Heart right ventricle (tissue), 16 donors: Measurements from ENCODE around the gene IFITM10. TPM values are rescaled to one million over a fixed set of nuclear protein-coding genes. Genes with fewer than 3 reads are reported as not detected.

Experiments
- ATAC-seq, 8 donors: fragments of 200-7000 bp; cut with Tn5 transposase; one replicate each; pipeline ENCODE4 v1.9.1; 2020; ENCODE audit warnings: mild to moderate bottlenecking in 8 of 8, moderate library complexity in 8 of 8, moderate number of reproducible peaks in 1 of 8
- DNase-seq, 2 donors: peaks; one replicate each; pipeline ENCODE4 v3.0.0-alpha.2; 2020
- H3K27ac ChIP-seq, 10 donors: fragments of 200-600 bp; sonication (generic) in 2 of 10; one replicate each; pipeline versions ENCODE4 v1.5.0 to v1.8.0; 2020 to 2022; ENCODE audit warnings: mild to moderate bottlenecking in 3 of 10
- H3K27me3 ChIP-seq, 7 donors: fragments of 200-600 bp; one replicate each; pipeline ENCODE4 v1.8.0; 2021 to 2022; ENCODE audit warnings: mild to moderate bottlenecking in 2 of 7
- H3K36me3 ChIP-seq, 9 donors: fragments of 200-600 bp; sonication (generic) in 1 of 9; one replicate each; pipeline versions ENCODE4 v1.5.0 to v1.8.0; 2020 to 2022; ENCODE audit warnings: mild to moderate bottlenecking in 2 of 9
- H3K4me1 ChIP-seq, 9 donors: fragments of 200-600 bp; sonication (generic) in 1 of 9; one replicate each; pipeline versions ENCODE4 v1.5.0 to v1.8.0; 2020 to 2022; ENCODE audit warnings: mild to moderate bottlenecking in 4 of 9
- H3K4me3 ChIP-seq, 10 donors: fragments of 200-600 bp; sonication (generic) in 2 of 10; one replicate each; pipeline versions ENCODE4 v1.5.0 to v1.8.0; 2020 to 2022; ENCODE audit warnings: mild to moderate bottlenecking in 7 of 10, moderate library complexity in 2 of 10
- H3K9me3 ChIP-seq, 11 donors: fragments of 200-600 bp in 10 of 11; sonication (generic) in 2 of 11; one replicate each; pipeline versions ENCODE4 v1.5.0 to v1.8.0; 2013 to 2022; ENCODE audit warnings: mild to moderate bottlenecking in 2 of 11, control low read depth in 1 of 11, moderate library complexity in 1 of 11
- WGBS, 2 donors: extraction: QIAGEN DNeasy Blood & Tissue Kit; methylation state at CpG; one replicate each; pipeline ENCODE4 v1.1.7; 2013; ENCODE audit warnings: inconsistent platforms in 1 of 2; 5-methylcytosine and 5-hydroxymethylcytosine counted together
- intact Hi-C, 10 donors: fragments of 100-400 bp; cut with DNase I; formaldehyde crosslinking; loops; one replicate each; pipeline versions ENCODE4 v1.11.1 to v1.14.2; 2022
- polyA plus RNA-seq, 2 donors: library from polyadenylated mRNA; stranded (reverse); fragments of 200-250 nt; gene quantifications; one replicate each; pipeline ENCODE4 v1.2.3, GENCODE V29; 2013
- total RNA-seq, 10 donors: library from RNA; stranded (reverse); fragmentation: NEBNext Ultra II Directional in 3 of 10; extraction: Animal tissue kit (Norgen Biotek cat#: 25700) in 3 of 10; gene quantifications; one replicate each; pipeline versions ENCODE4 v1.2.1 to v1.2.4, GENCODE V29; 2021 to 2023
- TF ChIP-seq, protein P1 (sequence below), 9 donors: fragments of 200-600 bp; sonication (generic) in 2 of 9; IDR thresholded peaks; one replicate each; pipeline versions ENCODE4 v1.5.0 to v1.8.0; 2021 to 2022; ENCODE audit warnings: antibody characterized with exemption in 9 of 9, mild to moderate bottlenecking in 5 of 9, moderate library complexity in 1 of 9
- donor health status: Arrhythmogenic right ventricular cardiomyopathy.
- donor health status: ischemic (EF 13 %, LVEDD 7.1; RV severe dilation, severe dysfunction).
- donor health status: healthy with polysubstance abuse.
- donor health status: DM: no; HTN: yes; CAD: no.
- donor health status: DM: no; HTN: no; CAD: no.
- donor health status: ischemic (EF 25% LVEDD 6.9; RV normal size, moderate dysfunction).
- donor health status: ischemic (EF 25% LVEDD 5.7; RV mildly dilated, moderate dysfunction).
- donor health status: healthy.
- donor health status: DM: yes; HTN: yes; CAD: no.
- donor health status: Ischemic cardiomyopathy.
- donor health status: ischemic (EF 35%, LVEDD 5.7; RV mildly dilated, moderate dysfunction).
- donor health status: nonischemic (EF 11% LVEDD 7.7; RV severe dilation, severe dysfunction).
- donor health status: DM: yes; HTN: yes; CAD: no.
- donor health status: PGD.
- donor health status: ischemic (EF 29% LVEDD 5.4; RV normal size, mild dysfunction).
- donor health status: nonischemic (EF 23%, LVEDD 6.1; RV moderate dilation, normal function).

Gene IFITM10
- total and polyA plus RNA-seq, 12 donors = 0.07 to 2.4 (median 0.42) TPM

DNA sequence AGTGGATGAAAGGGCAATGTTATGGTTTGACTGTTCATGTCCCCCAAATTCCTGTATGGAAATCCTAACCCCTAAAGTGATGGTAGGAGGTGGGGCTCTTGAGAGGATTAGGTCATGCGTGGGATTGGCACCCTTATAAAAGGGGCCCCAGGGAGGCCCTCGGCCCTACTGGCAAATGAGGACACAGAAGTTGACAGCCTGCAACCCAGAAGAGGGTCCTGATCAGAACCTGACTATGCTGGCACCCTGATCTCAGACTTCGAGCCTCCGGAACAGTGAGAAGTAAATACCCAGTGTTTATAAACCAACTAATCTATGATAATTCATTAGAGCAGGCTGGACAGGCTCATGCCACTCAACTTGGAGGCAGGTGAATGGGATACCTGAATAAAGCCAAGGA, 8.7 kb downstream of the IFITM10 start:
- TF ChIP-seq, protein P1, sequence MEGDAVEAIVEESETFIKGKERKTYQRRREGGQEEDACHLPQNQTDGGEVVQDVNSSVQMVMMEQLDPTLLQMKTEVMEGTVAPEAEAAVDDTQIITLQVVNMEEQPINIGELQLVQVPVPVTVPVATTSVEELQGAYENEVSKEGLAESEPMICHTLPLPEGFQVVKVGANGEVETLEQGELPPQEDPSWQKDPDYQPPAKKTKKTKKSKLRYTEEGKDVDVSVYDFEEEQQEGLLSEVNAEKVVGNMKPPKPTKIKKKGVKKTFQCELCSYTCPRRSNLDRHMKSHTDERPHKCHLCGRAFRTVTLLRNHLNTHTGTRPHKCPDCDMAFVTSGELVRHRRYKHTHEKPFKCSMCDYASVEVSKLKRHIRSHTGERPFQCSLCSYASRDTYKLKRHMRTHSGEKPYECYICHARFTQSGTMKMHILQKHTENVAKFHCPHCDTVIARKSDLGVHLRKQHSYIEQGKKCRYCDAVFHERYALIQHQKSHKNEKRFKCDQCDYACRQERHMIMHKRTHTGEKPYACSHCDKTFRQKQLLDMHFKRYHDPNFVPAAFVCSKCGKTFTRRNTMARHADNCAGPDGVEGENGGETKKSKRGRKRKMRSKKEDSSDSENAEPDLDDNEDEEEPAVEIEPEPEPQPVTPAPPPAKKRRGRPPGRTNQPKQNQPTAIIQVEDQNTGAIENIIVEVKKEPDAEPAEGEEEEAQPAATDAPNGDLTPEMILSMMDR (IDR thresholded peaks at IDR 0.05) = no peak
- Histone ChIP-seq H3K36me3 (no peaks in the 10 kb centered on the region), H3K27me3 (peaks cover 0 to 37% (median 13%) of the 10 kb centered on the region in 7 donors), H3K27ac (no peak overlapping the region), H3K9me3 (peaks cover 0 to 15% (median 0%) of the 10 kb centered on the region in 11 donors), H3K4me1 (peaks cover 0 to 13% (median 7%) of the 10 kb centered on the region in 9 donors), H3K4me3 (no peak overlapping the region)
- ATAC-seq (no peak), DNase-seq (no peak)
- WGBS, 2 donors = 80 to 85% methylated on average over 4 of the region's 4 CpGs
- intact Hi-C loops = no loop called here

DNA sequence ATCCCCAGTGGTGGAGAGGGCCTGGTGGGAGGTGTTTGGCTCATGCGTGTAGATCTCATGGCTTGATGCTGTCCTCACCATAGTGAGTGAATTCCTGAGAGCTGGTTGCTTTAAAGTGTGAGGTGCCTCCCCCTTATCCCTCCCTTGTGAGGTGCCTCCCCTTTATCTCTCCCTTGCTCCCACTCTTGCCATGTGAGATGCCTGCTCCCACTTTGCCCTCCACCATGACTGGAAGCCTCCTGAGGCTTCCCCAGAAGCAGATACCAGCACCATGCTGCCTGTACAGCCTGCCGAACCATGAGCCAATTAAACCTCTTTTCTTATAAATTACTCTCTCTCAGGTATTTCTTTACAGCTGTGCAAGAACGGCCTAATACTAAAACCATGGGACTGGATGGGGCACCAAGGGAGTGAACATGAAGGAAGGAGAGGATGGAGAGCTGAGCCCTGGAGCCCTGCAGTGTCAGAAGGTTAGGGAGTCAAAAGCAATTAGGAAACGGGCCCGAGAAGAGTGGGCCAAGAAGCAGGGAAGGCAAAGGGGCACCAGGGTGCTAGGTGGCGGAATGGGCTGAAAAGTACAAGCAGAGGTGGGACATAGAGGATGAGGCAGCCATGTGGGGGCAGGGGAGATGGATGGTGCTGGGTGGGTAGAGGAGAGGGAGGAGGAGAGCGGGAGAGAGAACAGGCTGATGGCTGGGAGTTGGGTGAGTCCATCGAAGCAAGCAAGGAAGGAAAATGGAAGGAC, 9.4 kb downstream of the IFITM10 start:
- Histone ChIP-seq H3K4me1 (peaks cover 0 to 13% (median 7%) of the 10 kb centered on the region in 9 donors), H3K9me3 (peaks cover 0 to 23% (median 0%) of the 10 kb centered on the region in 11 donors), H3K36me3 (no peaks in the 10 kb centered on the region), H3K27ac (no peak overlapping the region), H3K27me3 (peaks cover 0 to 45% (median 13%) of the 10 kb centered on the region in 7 donors), H3K4me3 (no peak overlapping the region)
- DNase-seq (no peak), ATAC-seq (no peak)
- 86 to 89% methylated on average over 8 of the region's 8 CpGs for WGBS, 2 donors
- intact Hi-C loops = no loop called here
- TF ChIP-seq, protein P1 (IDR thresholded peaks at IDR 0.05) = no peak

DNA sequence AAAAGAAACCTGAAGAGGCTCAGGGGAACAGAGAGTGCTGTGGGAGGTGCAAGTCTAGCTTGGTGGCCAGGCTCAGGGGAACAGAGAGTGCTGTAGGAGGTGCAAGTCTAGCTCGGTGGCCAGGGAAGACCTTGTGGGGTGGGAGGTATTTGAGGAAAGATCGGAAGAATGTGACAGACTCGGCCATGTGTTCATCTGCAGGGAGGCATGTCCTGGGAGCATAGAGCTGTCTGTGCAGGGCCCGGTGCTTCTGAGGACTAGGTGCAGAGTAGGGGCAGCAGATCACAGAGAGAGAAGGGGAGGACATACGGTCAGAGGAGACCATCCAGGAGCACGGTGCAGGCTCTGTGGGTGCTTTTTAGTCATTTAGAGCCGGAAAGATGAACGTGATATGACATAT, 10.8 kb downstream of the IFITM10 start:
- H3K36me3 ChIP-seq = no peaks in the 10 kb centered on the region
- no peak for DNase-seq
- 68 to 69% methylated on average over 8 of the region's 8 CpGs for WGBS, 2 donors
- TF ChIP-seq, protein P1 (IDR thresholded peaks at IDR 0.05) = no peak
- H3K27ac ChIP-seq = no peak overlapping the region
- peaks cover 3 to 58% (median 23%) of the 10 kb centered on the region in 7 donors for H3K27me3 ChIP-seq
- intact Hi-C loops = loop anchor here in 1 of 10 donors (2.0 kb wide), 1 partner anchor 21 kb away; no protein-coding TSS in a partner anchor
- no peak for ATAC-seq
- peaks cover 0 to 24% (median 0%) of the 10 kb centered on the region in 11 donors for H3K9me3 ChIP-seq
- no peak overlapping the region for H3K4me3 ChIP-seq
- H3K4me1 ChIP-seq = peaks cover 0 to 6% (median under 1%) of the 10 kb centered on the region in 9 donors

DNA sequence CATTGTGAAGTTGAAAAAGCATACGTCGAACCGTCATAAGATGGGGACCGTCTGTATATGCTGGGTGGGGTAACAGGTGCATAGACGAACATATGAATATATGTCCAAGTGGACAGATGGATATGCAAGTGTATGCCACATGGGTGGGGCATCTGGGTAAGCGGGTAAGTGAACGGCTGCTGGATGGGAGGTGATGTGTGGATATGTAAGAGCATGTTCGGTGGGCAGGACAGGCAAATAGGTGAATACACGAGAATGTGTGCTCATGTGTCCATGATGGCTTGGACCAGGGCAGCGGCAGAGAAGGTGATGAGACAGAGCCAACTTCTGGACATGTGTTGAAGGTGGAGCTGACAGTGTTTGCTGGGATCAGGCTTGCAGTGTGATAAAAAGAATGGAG, 12.0 kb downstream of the IFITM10 start:
- TF ChIP-seq, protein P1 (IDR thresholded peaks at IDR 0.05) = no peak
- Histone ChIP-seq H3K36me3 (no peaks in the 10 kb centered on the region), H3K27me3 (peaks cover 5 to 70% (median 35%) of the 10 kb centered on the region in 7 donors), H3K4me3 (no peak overlapping the region), H3K4me1 (no peaks in the 10 kb centered on the region), H3K9me3 (peaks cover 0 to 24% (median 0%) of the 10 kb centered on the region in 11 donors), H3K27ac (no peak overlapping the region)
- no peak for DNase-seq
- intact Hi-C loops = loop anchor here in 1 of 10 donors (2.0 kb wide), 1 partner anchor 20 kb away; no protein-coding TSS in a partner anchor
- 91 to 92% methylated on average over 10 of the region's 10 CpGs for WGBS, 2 donors
- no peak for ATAC-seq
